Fibroblast of upper back skin (primary cell): ENCODE results near the gene RO60.
A peak's percentile ranks its signal among the peaks of the same experiment; 100 is the strongest.
"Not testable (repeated sequence)": the region's sequence is repeated elsewhere in the genome, so short reads cannot be mapped to it uniquely, and the experiment has no call there.

Experiments
- DNase-seq: peaks from one replicate; pipeline ENCODE4 v3.0.0-alpha.2; 2013

The RO60 gene

DNA sequence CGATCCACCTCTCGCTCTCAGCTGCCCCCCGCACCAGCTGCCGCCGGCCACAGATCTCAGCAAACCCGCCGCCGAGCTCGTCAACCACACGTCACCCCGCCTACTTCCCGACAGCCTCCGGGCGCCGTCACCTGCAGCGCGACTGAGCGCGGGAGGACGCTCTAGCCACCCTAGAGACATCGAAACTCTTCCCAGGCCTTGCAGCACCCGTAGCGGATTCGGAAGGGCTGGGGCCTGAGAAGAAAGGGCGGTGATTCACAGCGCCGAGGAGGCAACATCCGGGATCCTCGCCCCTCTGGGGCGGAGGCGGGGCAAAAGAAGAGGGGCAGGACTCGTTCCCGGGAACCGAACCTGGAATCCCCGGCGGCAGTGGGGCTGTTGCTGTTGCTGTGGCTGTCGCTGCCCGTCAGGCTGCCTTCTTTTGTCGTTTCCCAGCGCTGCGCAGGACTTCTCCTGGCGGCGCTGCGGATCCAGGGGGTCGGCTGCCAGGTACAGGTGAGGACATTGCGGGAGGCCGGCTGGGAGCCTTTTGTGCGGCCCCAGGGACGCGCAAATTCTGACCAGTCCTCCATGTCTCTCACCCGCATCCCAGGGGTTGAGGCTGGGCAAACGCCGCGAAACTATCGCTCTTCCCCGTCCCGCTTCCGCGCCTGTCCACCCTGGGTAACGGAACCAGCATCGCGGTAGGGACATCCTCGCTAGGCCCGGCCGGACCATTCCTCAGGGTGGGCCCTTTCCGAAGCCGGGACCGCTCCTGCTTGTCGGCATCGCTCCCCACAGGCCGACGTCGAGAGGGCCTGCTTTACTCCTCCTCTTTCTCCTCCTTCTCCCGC is at the start of gene RO60, which contains the start of gene UCHL5:
RO60 (plus strand) TSS at position 331 of the 833 bp plus-strand sequence. CDS start 9,443 bp downstream, outside the sequence.
UCHL5 (minus strand) TSS at position 79 of the 833 bp plus-strand sequence. CDS start 100 bp downstream, outside the sequence.
- peak; percentile 99 for DNase-seq

DNA sequence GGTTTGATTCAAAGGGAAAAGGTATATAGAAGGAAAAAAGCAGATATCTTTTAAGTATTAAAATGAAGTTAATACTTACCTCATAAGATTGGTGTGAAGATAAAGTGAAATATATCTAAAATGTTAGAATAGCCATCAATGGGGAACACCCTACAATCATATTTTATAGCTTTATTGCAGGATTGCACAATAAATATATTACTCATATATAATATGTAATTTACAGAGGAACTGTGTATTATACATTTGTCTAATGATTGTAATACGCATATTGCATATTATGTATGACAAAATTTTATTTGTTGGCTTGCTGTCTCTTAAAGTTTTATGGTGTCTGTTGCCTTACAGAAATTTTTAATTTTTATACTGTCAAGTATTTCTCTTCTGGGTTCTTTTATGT is 48.0 kb upstream of the RO60 start:
- no peak for DNase-seq

DNA sequence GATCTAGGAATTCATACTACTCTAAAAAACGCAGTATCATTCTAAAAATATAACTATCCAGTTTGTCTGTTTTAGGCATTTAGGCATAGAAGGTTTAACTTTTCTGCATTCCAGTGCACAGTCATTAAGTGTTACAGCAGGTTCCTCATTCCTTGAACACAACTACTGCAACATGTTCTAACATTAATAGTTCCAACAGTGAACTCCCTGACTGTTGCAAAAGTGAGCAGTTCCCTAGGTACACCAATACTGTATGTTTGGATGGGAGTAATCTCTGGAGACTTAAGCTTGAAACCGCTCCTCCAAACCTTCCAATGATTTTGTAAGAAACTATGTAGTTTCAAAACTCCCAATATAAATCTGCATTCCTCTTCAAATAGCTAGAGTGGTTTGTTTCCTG is 46.4 kb upstream of the RO60 start:
- DNase-seq, result peak; percentile 94

DNA sequence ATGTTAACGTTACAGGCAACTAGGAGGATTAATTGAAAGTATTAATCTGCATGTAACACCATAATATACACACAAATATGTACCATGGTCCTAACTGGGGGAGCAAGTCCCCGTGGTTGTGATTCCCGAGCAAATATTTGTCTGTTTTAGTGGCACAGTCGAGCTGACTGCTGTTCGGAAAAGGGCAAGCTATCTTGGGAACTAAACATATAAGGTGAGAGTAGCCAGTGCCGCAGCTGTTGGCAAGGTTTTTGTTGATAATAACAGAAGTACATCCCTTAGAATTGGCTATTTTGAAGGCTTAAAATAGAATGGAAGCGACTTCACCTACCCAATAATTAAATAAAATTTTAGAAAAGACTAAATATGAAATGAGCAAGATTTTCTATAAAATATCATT is 45.7 kb upstream of the RO60 start:
- no peak for DNase-seq

DNA sequence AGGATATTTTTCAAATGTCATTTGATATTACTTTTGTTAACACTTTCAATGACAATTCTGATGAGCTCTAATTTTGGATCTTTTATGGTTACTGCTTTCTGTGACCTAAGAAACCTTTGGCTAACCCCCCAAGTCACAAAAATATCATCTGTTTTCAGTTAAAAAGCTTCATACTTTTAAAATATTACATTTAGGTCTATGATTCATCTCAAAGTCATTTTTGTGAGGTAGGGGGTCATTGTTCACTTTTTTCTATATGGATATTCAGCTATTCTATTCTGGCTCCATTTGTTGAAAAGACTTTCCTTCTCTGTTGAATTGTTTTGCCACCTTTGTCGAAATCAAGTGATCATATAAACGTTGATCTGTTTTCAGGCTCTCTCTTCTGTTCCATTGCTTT is 45.0 kb upstream of the RO60 start:
- DNase-seq, result peak; percentile 72

DNA sequence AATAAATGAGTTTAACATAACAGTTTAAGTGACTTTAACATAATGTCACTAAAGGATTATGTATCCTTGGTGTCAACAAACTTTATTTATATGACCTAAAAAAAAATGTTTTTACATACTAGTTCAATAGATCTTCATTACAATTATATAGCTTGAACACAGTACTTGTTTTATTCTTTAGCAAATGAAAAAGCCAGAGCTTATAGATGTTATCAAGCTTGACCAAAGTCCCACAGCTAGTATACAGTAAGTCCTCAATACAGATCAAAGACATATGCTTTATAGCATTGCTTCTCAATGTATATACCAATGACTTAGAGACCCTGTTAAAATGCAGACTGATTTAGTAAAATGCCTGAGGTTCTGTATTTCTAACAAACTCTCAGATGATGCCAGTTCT is 42.6 kb upstream of the RO60 start:
- DNase-seq, result no peak

DNA sequence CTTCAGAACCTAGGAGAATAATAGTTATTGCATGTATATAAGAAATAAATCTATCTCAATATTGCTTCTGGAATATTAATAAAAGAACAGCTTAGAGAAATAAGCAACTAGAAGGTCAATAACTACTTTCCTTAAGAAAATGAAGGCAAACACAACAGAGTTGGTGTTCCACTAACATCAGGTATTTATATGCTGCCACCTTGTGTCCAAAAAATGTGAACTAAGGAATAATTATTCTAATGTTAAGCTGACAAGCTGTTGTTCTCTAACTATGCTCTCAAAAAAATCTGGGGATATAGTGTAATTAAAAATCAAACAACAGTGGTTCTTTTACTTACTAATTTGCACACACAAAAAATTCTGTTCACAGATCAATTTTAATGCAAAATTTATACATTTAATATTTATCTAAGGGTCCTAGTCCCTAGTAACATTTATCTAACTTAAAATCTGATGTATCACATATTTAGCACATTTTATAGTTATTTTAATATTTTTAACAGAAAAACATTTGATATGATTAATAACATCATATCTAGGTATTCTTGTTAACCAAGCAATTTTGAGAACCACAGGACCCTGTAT is 39.9 kb upstream of the RO60 start:
- peak; percentile 58 for DNase-seq

DNA sequence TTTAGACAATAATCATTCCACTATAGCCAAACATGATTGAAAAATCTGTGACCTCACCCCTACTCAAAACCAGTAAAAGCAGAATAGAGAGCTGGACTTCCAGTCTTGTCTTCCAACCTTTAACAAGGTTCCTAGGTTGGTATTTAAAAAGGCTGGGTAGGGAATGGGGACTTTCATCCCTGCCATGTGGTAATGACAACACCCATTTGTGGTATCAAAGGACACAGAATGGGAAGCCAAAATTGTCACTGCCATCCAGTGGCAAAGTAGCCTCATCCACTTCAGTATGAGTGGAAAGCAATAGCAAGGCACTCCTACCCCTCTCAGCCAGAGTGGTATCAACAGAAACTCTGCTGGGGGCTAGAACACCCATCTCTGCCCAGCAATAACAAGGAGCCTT is 34.2 kb upstream of the RO60 start:
- DNase-seq, result no peak

DNA sequence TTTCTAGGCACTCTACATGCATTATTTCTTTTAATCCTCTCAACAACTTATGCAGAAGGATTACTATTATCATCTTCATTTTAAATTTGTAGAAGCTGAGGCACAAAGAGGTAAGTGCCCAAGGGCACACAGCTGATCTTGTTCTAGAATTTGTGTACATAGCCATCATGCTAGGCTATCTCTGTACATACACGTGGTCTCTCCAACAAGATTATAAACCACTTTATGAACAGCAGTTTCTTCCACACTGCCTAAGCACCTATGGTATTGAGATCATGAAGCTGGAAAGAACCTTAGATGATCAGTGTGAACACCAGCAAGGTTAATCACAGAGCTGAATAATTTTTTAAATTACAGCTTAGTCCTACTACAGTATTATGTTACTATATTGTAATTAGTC is 29.1 kb upstream of the RO60 start:
- DNase-seq, result no peak

DNA sequence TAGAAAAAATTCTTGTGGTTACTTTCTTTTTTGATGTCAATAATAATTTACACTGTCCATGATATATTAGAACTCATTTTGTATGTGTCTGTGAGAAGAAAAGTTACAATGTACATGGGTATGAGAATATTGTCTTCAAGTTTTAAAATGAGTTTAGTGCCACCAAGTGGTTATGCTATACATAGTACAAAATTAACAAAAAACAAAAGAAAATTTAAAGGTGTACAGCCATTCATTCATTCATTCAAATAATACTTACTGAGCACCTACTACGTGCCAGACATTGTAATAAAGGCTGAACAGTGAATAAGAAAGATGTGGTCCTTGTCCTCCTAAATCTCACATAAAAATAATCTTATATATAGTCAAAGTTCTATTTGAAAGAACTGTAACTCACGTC is 28.0 kb upstream of the RO60 start:
- peak; percentile 20 for DNase-seq

DNA sequence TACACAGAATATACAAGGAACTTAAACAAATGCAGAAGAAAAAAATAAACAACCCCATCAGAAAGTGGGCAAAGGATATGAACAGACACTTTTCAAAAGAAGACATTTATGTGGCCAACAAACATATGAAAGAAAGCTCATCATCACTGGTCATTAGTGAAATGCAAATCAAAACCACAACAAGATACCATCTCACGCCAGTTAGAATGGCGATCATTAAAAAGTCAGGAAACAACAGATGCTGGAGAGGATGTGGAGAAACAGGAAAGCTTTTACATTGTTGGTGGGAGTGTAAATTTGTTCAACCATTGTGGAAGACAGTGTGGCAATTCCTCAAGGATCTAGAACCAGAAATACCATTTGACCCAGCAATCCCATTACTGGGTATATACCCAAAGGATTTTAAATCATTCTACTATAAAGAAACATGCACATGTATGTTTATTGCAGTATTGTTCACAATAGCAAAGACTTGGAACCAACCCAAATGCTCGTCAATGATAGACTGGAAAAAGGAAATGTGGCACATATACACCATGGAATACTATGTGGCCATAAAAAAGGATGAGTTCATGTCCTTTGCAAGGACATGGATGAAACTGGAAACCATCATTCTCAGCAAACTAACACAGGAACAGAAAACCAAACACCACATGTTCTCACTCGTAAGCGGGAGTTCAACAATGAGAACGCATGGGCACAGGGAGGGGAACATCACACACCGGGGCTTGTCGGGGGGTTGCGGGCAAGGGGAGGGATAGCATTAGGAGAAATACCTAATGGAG is 26.6 kb upstream of the RO60 start:
- DNase-seq, result not testable (repeated sequence)

DNA sequence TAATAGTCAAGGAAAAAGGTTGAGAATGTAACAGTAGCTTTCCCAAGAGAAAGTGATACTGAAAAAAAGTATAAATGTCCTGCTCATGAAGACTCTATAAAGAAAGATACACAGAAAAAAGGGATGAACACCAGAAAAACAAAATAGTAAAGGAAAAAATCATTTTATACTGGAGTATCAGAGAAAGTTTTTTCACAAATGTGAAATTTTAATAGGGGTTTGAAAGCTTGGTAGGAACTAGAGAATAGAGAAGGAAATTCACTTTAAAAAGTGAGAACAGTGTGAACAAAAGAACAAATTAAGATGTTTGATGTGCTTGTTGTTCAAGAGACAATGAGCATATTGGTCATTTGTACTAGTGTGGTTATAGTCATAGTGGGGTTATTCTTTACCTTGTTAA is 25.8 kb upstream of the RO60 start:
- DNase-seq, result no peak

DNA sequence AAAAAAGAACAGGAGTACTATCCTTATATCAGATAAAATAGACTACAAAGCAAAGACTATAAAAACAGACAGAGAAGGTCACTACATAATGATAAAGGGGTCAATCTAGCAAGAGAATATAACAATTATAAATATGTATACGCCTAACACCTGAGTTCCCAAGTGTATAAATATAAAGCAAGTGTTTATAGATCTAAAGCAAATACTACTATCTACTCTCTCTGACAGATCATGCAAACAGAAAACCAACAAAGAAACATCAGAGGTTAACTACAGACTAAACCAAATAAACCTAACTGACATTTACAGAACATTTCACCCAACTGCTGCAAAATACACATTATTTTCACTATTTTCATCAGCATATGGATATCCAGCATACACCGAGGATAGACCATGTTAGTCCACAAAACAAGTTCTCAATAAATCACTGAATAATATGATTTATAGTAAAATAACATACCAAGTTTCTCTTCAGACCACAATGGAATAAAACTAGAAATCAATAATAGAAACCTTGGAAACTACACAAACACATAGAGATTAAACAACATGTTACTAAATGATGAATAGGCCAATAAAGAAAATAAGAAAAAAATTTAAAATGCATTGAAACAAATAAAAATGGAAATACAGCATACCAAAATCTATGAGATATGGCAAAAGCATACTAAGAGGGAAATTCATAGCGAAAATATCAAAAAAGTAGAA is 22.9 kb upstream of the RO60 start:
- DNase-seq, result no peak

DNA sequence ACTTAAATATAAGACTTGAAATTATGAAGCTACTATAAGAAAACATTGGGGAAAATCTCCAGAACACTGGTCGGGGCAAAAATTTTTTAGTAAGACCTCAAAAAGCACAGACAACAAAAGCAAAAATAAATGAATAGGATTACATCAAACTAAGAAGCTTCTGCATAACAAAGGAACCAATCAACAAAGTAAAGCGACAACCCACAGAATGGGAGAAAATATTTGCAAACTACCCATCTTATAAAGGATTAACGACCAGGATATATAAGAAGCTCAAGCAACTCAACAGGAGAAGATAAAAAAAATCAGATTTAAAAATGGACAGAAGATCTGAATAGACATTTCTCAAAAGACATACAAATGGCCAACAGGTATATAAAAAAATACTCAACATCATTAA is 19.4 kb upstream of the RO60 start:
- DNase-seq, result no peak

DNA sequence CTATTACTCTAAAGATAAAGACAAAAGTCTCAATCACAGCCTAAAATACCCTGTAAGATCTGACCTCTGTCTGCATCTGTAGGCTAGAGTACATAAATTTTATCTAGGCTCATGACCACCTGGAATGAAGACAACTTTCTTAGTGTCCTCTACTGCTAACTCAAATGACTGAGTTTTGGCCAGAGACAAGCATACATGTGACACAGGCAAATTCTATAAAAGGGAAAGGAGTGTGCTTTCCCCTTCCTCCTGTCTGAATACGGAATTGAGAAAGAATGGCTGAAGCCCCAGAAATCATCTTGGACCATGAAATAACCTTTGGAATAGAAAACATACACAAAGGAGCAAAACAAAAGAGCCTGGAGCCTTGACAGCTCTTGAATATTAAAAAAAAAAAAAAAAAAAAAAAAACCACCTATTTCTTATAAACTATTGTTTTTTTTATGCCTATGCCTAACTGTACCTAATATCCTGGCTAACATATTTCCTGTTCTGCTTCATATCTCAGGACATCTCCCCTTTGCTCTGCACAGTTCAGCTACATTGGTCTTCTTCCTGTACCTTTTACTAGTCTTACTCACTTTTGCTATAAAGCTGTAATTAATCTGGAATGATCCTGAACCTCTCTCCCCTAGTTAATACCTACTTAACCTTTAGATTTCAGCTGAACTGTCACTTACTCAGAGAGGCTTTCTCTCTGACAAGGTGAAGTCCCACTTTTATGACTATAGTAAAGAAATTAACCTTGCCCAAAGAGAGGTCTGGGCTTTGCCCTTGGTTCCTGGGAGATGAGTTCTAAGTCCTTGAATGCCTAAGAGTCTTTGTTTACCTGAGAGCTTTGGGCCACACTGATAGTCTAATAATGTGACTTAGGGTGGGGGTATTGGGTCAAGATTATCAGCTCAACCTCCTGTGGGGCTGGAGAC is 16.4 kb upstream of the RO60 start:
- DNase-seq, result no peak

DNA sequence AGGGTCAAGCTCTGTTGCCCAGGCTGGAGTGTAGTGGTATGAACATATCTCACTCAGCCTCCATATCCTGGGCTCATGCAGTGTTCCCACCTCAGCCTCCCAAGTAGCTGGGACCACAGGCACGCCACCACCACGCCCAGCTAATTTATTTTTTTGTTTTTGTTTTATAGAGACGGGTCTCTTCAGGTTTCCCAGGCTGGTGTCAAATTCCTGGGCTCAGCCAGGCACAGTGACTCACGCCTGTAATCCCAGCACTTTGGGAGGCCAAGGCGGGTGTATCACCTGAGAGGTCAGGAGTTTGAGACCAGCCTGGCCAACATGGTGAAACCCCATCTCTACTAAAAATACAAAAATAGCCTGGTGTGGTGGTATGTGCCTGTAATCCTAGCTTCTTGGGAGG is 10.5 kb upstream of the RO60 start:
- not testable (repeated sequence) for DNase-seq

DNA sequence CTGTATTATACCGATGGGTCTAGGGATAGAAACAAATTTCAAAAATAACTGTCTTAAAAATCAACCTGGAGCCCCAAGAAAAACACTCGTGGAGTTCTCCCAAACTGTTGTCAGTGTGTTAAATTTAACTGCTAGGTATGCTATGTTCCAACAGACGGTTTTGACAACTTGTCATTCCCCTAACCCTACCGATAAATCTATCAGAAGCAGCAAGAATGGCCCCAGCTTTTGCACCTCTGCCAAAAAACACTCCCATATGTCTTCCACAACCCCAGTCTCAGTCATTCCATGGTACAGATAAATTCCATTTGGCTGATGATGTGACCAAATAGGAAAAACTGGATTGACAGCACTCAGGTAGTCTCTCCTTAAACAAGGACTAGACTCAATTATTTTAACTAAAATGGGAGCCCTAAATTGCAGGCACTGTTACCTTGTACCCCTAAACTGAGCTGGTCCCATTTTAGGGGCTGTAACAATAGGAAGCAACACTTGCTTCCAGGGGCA is 5.2 kb upstream of the RO60 start:
- no peak for DNase-seq

DNA sequence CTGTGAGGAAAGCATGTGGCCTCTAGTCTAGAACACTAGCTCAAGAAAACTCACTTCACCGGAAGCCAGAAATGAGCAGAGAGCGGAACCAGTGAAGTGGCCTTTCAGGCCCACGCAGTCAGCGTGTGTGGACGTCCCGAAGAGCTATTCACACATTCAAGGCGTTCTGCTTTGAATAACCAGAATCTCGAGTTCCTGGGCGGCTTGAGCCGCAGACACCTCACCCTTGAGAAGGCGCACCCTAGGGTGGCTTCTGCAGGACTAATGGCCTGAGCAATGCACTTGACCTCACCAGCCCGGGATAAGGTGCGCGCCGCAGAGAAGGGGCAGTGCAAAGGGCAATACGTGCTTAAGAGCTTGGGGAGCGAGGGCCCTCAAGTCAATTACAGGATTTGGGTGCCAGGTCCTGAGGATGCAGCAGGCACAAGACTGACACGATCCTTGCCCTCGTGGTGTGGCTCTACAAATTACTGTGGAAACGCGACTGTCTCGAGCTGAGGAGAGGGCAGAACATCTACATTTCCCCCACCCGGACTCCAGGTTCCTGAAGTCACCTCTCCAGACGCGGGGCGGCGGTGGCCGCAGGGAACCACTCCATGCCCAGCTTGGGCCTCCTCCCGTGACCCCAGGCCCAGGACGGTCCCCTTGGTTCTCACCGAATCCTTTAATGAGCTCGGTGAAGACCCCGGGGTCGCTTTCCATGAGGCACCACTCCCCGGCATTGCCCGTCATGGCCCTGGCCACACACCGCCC is 707 bp upstream of the RO60 start:
- peak; percentile 36 for DNase-seq

DNA sequence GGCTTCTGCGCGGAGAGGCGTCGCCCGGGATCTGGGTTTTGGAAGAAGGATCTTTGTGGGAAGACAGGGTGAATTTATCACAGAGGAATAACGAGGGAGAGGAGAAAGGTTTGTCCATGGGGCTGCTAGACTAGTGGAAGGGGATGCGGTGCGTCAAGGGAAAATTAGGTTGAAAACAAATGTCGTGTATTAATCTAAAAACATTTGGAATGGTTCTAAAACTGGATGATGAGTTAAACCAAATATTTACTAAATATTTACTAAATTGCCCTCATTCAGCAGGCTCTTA is 647 bp downstream of the RO60 start:
- DNase-seq, result no peak

DNA sequence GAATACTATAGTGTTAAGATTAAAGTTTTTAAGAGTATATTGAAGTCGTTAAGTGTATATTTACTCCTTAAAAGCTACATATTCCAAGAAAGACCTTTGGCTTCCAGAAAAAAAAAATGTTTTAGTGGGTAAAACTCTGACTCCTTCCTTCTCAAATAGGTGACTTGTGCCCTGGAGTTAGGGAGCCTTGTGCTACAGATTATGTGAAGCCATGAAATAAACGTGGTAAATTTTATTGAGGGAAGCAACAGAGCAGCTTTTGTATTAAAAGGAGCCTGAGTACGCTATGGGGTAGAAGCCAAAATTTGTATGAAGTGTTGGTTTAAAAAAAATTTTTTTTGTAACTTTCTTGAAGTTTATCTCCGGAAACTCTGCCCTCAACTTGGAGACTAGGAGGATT is 994 bp downstream of the RO60 start:
- no peak for DNase-seq

DNA sequence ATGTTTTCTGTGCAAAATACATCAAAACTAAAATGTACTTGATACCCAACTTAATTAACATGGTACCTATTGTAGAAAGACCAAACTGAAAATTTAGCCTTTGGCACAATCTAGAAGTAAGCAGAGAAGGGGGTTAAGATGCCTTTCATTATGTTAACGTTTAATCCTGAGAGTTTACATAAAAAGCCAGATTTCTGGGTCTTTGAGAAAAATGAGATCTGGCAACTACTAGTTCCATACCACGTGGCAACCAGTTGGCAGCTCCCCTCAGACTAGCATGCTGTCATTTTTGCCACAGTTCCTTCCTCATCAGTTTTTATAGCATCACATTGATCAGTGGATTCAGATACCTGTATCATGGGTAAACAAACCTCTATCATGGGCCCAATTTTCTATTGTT is 1.5 kb downstream of the RO60 start:
- DNase-seq, result peak; percentile 12
